GM21825 (cell line): ENCODE data around the gene MTA3.
"Not testable (repeated sequence)": the region's sequence is repeated elsewhere in the genome, so short reads cannot be mapped to it uniquely, and the experiment has no call there.

Source experiments
- ATAC-seq: cut with Tn5 transposase; IDR thresholded peaks from one replicate; pipeline ENCODE4 v1.9.1; 2021; ENCODE audit warnings: mild to moderate bottlenecking, moderate library complexity; ENCODE audit not compliant: unreplicated experiment

MTA3 gene

DNA sequence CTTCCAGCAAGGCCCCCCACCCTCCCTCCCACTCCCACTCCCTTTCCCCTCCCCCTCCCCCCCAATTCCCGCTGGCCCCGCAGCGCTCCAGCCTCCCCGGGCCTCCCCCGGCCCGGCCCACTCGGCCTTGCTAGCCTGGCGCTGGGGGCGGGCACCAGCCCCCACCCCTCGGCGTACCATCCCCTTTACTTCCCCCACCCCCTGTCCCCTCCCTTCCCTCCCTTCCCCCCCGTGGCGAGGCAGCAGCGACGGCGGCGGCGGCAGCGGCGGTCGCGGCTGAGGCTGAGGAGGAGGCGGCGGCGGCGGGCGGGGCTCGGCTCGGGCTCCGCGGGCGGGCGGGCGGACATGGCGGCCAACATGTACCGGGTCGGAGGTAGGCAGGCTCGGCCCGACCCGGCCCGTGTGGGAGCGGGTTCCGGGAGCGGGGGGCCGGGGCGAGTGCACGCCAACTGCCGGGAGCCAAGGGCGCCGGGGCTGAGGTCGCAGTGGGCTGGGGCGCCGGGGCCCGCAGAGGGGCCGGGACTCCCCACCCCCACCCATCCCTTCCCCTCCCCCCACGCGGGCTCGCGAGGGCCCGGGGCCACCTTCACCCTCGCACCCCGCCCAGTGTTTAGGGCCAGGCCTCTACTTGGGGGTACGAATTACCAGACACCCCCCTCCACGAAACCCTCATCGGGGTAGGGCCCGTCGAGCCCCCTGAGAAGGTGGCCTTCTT is at the start of gene MTA3:
Gene MTA3, plus strand, starts transcription at position 232 of the 715 bp plus-strand sequence. Its CDS starts 114 bp downstream, at position 346.
- no peak for ATAC-seq

DNA sequence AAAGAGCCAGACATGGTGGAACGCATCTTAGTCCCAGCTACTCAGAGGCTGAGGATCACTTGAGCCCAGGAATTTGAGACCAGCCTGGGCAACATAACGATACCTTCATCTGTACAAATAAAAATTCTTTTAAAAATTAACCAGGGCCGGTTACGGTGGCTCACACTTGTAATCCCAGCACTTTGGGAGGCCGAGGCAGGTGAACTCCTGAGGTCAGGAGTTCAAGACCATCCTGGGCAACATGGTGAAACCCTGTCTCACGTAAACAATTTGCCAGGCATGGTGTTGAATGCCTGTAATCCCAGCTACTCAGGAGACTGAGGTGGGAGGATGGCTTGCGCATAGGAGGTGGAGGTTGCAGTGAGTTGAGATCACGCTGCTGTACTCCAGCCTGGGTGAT is 48.8 kb upstream of the MTA3 start:
- no peak for ATAC-seq

DNA sequence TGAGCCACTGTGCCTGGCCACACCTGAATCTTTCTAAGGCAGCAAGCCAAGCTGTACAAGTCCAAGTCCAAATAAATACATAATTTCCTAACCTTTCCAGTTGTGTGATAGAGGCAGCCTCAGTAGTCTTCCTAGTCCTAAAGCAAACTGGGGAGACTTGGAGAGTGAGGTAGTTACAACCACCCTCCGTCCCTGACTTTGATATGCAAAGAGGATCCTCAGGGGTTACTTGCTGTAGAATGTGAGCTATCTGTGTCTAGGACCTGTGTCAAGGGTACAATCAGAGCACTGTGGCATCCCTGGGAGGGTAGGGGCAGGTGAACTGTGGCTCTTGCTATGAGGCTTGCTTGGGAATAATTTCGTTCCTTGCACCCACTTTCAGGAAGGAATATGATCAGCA is 46.4 kb upstream of the MTA3 start:
- no peak for ATAC-seq

DNA sequence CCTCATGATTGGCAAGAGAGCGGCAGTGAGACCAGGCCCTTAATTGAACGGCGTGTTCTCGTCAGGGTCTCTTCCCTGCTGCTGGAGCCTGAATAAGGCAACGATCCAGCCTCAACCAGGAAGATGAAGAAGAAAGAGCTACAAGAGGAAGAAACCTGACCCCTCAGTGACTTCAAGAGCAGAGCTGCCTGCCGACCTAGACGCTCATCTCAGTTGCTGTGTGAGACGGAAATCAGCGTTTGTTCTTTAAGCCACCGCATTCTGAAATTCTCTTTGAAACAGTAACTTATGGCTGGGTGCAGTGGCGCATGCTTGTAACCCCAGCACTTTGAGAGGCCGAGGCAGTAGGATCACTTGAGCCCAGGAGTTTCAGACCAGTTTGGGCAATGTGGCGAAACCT is 45.1 kb upstream of the MTA3 start:
- no peak for ATAC-seq

DNA sequence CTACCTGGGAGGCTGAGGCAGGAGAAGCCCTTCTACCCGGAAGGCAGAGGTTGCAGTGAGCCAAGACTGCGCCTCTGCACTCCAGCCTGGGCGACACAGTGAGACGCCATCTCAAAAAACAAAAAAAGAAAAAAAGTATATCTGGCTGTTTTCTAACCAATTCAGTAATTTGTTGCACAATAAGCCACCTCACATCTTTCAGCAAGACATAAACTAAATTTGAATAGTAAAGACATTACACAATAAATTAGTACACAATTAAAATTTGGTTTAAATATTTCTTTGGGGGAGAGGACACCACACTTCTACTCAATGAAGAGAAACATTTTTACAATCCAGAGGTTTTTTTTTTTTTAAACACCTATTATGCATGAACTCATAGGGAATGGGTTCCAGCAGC is 36.0 kb upstream of the MTA3 start:
- no peak for ATAC-seq

DNA sequence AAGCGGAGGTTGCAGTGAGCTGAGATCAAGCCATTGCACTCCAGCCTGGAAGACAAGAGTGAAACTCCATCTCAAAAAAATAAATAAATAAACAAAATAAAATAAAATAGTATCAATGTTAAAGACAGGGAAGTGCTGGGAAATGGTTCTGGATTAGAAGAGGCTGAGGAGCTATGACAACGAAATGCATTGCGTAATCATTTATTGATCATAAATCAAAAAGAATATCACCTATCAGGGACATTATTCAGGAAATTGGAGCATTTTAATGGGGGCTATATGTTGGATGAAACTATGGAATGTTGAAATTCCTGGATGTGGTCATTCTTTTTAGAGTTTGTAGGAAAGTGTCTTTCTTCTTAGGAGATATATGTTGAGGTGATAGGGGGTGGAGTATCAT is 30.9 kb upstream of the MTA3 start:
- ATAC-seq, result no peak

DNA sequence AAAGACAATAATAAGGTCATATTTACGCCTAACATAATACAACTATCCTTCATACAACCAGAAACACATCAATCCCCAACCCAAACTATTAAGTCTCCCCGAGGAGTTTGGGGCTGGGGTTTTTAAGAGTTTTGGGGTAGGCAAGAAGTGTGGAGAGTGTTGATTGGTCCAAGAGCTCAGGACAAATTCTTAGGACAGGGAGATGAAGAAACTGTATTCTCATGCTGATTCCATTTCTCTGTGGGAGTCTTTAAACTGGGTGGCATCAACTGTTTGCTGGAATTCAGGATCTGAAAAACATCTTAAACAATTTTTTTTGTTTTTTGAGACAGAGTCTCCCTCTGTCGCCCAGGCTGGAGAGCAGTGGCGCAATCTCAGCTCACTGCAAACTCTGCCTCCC is 25.6 kb upstream of the MTA3 start:
- ATAC-seq, result no peak

DNA sequence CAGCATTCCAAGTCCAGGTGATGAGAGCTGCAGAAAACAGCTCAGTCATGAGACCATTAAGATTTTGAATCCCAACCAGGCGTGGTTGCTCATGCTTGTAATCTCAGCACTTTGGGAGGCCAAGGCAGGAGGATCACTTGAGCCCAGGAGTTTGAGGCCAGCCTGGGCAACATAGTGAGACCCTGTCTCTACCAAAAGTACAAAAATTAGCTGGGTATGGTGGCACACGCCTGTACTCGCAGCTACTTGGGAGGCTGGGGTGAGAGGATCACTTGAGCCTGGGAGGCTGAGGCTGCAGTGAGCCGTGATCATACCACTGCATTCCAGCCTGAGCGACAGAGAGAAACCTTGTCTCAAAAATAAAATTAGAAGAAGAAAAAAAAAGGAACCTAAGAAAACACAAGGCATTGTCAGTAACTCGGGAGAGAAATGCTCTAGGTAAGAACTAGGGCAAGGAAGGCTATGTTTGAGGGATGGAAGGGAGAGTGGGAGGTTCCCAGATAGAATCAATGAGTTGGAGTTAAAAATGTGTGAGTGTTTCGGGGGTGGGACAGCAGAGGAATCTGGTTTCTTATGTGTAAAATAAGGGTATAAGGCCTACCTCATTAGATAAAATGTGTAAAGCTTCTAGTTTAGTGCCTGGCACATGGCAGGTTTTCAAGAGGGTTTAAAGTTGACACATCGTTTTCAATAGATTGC is 23.3 kb upstream of the MTA3 start:
- ATAC-seq, result no peak

DNA sequence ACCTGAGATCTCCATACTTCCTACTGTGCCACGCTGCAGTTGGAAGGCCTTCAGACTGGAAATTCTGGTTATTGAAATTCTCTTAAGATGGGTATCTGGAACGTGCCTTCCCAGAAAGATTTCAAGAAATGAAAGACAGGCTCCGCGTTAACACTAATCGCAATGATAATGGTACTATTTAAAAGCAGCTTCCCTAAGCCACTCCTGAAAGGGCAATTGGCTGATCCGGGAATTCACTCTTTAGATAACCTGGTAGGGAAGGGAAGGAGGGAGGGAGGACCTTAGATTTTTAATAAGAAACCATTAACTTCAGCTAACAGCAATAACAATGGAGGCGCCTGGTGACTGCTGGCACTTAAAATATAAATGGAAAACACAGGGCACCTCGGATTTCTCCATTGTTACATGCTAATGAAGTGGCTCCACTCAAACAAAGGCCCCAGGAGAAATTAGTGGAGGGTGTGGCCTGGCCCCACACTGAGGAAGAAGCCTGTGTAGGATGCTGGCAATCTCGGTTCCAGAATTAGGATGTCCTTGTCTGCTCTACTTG is 22.5 kb upstream of the MTA3 start:
- ATAC-seq, result no peak

DNA sequence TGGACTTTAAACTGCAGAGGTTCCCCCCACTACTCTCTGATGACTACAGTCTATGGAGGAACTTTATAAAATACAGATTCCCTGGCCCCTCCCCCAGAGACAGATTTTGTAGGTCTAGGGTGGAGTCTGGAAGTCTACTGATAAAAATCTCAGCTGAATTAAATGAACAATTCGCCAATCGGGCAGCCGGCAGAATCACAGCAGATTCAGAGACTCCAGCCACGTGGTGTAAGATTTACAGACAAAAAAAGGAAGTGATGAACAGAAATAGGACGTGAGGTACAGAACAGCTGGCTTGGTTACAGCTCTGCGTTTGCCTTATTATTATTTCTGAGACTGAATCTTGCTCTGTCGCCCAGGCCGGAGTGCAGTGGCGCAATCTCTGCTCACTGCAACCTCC is 21.4 kb upstream of the MTA3 start:
- ATAC-seq, result no peak

DNA sequence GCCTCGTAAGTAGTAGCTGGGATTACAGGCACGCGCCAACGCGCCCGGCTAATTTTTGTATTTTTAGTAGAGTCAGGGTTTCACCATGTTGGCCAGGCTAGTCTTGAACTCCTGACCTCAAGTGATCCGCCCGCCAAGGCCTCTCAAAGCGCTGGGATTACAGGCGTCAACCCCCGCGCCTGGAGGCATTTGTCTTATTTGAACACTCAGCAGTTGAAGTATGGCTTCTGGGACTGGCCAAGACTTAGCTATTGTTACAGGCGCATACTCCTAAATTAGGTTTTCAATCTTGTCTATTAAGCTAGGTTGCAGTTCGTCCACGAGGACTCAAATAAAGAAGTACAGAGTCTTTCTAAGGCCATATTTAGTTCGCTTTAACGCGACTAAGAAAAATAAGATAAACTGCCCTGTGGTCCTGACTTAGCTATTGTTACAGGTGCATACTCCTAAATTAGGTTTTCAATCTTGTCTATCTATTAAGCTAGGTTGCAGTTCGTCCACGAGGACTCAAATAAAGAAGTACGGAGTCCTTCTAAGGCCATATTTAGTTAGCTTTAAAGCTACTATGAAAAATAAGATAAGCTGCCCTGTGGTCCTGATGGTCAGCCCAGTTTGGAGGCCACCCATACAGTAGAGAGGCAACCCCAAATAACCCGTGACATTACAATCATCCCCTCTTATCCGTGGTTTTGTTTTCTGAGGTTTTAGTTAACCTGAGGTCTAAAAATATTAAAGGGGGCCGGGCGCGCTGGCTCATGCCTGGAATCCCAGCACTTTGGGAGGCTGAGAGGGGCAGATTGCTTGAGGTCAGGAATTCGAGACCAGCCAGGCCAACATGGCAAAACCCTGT is 20.8 kb upstream of the MTA3 start:
- ATAC-seq, result no peak

DNA sequence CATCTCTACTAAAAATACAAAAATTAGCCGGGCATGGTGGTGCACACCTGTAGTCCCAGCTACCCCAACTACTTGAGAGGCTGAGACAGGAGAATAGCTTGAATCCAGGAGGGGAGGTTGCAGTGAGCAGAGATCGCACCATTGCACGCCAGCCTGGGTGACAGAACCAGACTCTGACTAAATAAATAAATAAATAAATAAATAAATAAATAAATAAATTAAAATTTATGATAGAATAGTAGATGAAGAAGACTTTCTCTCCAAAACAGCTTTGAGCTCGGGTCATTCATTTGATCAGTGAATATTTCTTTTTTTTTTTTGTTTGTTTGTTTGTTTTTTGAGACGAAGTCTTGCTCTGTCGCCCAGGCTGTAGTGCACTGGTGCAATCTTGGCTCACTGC is 17.6 kb upstream of the MTA3 start:
- ATAC-seq, result no peak

DNA sequence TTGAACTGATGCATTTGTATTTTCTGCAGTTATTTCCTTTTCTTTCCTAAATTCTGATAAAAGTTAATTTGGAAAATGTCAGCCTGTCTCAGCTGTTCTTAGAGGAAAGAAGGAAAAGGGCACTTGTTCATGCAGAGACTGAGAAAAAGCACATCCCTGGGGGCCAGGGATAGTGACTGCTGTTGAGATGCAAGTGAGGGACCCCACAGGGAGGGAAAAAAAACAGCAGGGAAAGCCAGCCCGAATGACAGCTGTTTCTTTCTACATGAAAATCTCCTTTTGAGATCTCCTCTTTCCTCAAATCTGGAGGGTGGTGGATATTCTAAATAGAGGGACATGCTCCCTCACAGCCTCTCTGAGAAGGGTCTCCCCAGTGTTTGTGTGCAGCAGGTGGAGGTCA is 14.0 kb upstream of the MTA3 start:
- ATAC-seq, result no peak

DNA sequence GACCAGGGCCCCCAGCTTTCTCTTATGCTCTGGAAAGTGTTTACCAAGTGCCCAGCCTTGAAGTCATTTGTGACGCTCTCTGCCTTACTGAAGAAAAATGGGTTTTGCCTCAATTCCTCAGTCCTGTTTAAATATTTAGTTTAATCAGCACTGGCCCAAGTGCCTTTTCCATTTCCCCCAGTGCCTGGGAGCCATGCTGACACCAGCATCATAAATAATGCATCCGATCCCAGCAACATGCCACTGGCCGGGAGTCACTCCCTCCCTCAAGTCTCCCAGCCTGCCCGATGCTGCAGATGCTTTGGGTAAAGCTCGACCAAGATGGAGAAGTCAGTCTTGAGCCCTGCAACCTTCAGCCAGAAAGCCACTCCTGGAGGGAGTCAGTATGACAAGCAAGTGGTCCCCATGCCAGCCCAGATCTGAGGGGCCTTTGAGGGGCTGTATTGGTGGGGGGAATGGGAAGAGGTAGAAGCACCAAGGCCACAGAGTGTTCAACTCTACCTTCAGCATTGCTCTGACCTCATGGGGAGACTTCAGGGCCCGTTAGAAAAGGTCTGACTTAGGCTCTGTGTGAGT is 12.0 kb upstream of the MTA3 start:
- ATAC-seq, result no peak

DNA sequence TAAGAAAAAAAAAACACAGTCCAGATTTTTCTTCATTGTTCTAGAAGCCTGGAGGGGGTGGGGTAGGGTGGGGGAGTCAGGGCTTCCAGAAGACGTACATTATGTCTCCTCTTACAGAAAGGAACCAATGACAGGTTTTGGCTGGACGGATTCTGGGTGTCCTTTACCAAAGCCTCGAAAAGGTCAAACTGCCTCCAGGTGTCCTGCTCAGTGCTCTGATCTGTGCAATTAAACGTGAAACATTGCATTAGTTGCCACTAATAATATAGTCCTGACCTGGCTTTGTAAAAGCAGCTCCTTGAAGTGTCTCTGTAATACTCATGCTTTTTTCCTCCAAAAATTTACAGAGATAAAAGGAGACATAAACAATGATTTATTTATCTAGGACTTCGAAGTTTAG is 11.1 kb upstream of the MTA3 start:
- ATAC-seq, result no peak

DNA sequence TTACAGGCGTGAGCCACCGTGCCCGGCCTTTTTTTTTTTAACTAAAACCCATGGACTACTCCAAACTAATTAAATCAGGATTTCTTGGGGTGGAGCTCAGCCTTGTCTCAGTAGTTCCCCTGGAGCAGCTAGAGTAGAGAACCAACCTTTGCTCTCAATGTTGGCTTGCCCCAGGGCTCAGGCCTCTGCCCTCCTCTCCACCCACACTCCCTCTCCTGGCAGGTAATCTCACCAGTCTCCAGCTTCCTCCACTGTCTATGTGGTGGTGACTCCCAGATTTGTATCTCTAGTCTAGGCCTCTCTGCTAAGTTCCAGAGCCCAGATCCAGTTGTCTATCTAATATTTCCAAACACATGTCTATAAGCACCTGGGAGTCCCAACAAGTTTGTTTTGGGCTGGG is 9.6 kb upstream of the MTA3 start:
- no peak for ATAC-seq

DNA sequence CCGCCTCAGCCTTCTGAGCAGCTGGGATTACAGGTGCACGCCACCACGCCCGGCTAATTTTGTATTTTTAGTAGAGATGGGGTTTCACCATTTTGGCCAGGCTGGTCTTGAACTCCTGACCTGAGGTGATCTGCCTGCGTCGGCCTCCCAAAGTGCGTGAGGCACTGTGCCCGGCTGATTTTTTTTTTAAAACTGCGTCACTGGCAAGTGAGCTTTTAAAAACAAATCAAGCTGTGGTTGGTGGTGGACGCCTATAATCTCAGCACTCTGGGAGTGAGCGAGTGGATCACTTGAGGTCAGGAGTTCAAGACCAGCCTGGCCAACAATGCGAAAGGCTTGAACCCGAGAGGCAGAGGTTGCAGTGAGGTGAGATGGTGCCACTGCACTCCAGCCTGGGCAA is 8.3 kb upstream of the MTA3 start:
- not testable (repeated sequence) for ATAC-seq

DNA sequence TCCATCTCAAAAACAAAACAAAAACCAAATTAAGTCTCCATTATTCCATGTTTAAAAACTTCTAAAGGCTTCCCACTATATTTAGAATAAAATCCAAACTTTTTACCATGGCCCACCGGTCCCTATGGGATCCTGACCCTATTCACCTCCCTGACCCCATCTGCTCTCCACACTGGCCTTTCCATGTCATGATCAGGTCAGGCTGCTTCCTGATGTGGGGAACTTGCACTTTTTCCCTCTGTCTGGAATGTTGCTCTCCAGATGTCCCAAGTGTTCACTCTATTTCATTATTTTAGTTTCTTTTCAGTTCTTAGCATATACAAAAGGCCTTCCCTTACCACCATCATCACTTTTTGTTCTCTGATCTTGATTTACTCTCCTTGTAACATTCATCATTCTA is 7.5 kb upstream of the MTA3 start:
- ATAC-seq, result no peak

DNA sequence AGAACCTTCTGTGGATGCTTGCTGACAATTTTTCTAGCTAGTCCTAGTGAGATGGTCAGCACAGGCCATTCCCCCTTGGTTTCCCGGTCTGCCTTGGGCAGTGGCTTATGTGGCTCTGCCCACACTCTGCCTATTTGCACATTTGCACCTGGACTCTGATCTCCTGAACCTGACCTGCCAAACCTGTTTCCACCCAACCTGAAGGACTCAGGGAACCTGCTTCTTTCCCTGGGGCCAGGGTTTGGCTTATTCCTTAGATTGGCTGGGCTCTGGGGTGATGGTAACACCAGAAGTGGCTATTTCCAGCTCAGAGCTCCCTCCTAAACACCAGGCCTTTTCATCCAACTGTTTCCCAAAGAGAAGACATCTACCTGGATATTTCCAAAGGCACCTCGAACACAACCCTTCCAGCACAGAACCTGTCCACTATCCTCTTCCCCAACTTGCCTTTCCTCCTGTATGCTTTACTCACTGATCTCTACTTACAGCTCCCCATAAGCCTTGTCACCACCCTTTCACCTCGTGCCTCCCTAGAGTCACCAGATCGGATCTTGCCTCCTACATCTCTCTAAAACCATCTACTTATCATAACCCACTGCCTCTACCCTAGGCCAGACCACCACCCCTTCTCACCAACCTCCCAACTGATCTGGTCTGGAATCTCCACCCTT is 5.8 kb upstream of the MTA3 start:
- ATAC-seq, result no peak

DNA sequence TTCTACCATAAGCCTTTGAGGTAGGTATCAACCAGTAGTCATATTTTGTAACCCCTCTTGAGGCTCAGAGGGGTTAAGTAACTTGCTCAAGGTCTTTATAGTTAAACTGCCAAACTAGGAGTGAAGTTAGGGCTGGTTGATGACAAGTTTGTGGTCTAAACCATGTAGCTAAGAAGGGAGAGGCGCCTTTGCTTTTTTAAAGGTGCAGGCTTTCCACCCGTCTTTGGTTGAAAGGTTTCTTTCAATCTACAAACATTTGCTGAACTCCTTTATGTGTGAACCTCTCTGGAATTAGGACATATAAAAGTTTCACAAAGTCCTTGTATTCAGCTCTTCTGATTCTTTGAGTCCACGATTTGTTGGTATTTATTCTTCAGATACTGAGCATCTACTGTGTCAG is 2.4 kb upstream of the MTA3 start:
- no peak for ATAC-seq
